Progenitor cell of endocrine pancreas (in vitro differentiated cells): Measurements from ENCODE around the gene COL12A1. TPM values are rescaled to one million over a fixed set of nuclear protein-coding genes. Genes with fewer than 3 reads are reported as not detected.

Experiments
- DNase-seq: peaks from one replicate; pipeline ENCODE4 v3.0.0; 2021; ENCODE audit warnings: low spot score; ENCODE audit not compliant: unreplicated experiment
- H3K27ac Mint-ChIP-seq: 2 replicates; pipeline ENCODE4 v1.8.0; 2021; ENCODE audit warnings: mild to moderate bottlenecking, moderate library complexity, mixed read lengths
- H3K27me3 Mint-ChIP-seq: 2 replicates; pipeline ENCODE4 v1.8.0; 2021; ENCODE audit warnings: mixed read lengths
- H3K36me3 Mint-ChIP-seq: 2 replicates; pipeline ENCODE4 v1.8.0; 2022; ENCODE audit warnings: mixed read lengths; ENCODE audit not compliant: insufficient read depth
- H3K4me1 Mint-ChIP-seq: 2 replicates; pipeline ENCODE4 v1.8.0; 2021; ENCODE audit warnings: low read depth, mixed read lengths
- H3K4me3 Mint-ChIP-seq: 2 replicates; pipeline ENCODE4 v1.8.0; 2021; ENCODE audit warnings: low read depth, mild to moderate bottlenecking, moderate library complexity, mixed read lengths
- H3K9me3 Mint-ChIP-seq: 2 replicates; pipeline ENCODE4 v1.8.0; 2021; ENCODE audit warnings: low read depth, mixed read lengths
- CTCF ChIP-seq: fragments of 200-600 bp; sonication (generic); IDR thresholded peaks from one replicate; pipeline ENCODE4 v1.5.0; 2021; ENCODE audit warnings: antibody characterized with exemption, mild to moderate bottlenecking; ENCODE audit not compliant: unreplicated experiment
- total RNA-seq: library from RNA; stranded (reverse); gene quantifications from 2 replicates; pipeline ENCODE4 v1.2.1, GENCODE V29; 2021

The COL12A1 gene
- total RNA-seq, 1 donor from 2014 or later: 2.0 TPM

- H3K4me3 Mint-ChIP-seq: peak overlapping the region; percentile 72
- H3K36me3 Mint-ChIP-seq: no peaks in the 10 kb centered on the region
- peaks cover 35% of the 10 kb centered on the region for H3K27me3 Mint-ChIP-seq
- DNase-seq: peak; percentile 29
- no peak overlapping the region for H3K27ac Mint-ChIP-seq
- no peaks in the 10 kb centered on the region for H3K9me3 Mint-ChIP-seq
- H3K4me1 Mint-ChIP-seq: peaks cover 3% of the 10 kb centered on the region
- TF ChIP-seq CTCF: no peak
These were observed 120.9 kb downstream of the COL12A1 start for GRCh38 chr6:75084872-75085381.

- DNase-seq: no peak
- Mint-ChIP-seq H3K9me3 (no peaks in the 10 kb centered on the region), H3K4me1 (peaks cover 3% of the 10 kb centered on the region), H3K27me3 (peaks cover 35% of the 10 kb centered on the region), H3K4me3 (no peak overlapping the region), H3K27ac (no peak overlapping the region), H3K36me3 (no peaks in the 10 kb centered on the region)
- TF ChIP-seq CTCF: no peak
These were observed 121.8 kb downstream of the COL12A1 start for GRCh38 chr6:75084018-75084417.

- no peak for DNase-seq
- Mint-ChIP-seq H3K9me3 (no peaks in the 10 kb centered on the region), H3K4me1 (peaks cover 3% of the 10 kb centered on the region), H3K27me3 (peaks cover 41% of the 10 kb centered on the region), H3K27ac (no peak overlapping the region), H3K36me3 (no peaks in the 10 kb centered on the region), H3K4me3 (no peak overlapping the region)
- no peak for TF ChIP-seq CTCF
These were observed 123.9 kb downstream of the COL12A1 start for GRCh38 chr6:75081921-75082320.

GRCh38 chr6:75081047-75081446 lies 124.8 kb downstream of the COL12A1 start:
- Mint-ChIP-seq H3K9me3 (no peaks in the 10 kb centered on the region), H3K4me3 (no peak overlapping the region), H3K27me3 (peaks cover 41% of the 10 kb centered on the region), H3K27ac (no peak overlapping the region), H3K36me3 (no peaks in the 10 kb centered on the region), H3K4me1 (peaks cover 3% of the 10 kb centered on the region)
- no peak for TF ChIP-seq CTCF
- no peak for DNase-seq

- H3K36me3 Mint-ChIP-seq: no peaks in the 10 kb centered on the region
- no peak overlapping the region for H3K27ac Mint-ChIP-seq
- no peaks in the 10 kb centered on the region for H3K9me3 Mint-ChIP-seq
- no peaks in the 10 kb centered on the region for H3K4me1 Mint-ChIP-seq
- no peak for TF ChIP-seq CTCF
- no peak for DNase-seq
- H3K4me3 Mint-ChIP-seq: no peak overlapping the region
- H3K27me3 Mint-ChIP-seq: peaks cover 29% of the 10 kb centered on the region
These were observed 126.3 kb downstream of the COL12A1 start for GRCh38 chr6:75079589-75079988.
